Measurements from ENCODE around the gene UPB1.
"Not testable (repeated sequence)": the region's sequence is repeated elsewhere in the genome, so short reads cannot be mapped to it uniquely, and the experiment has no call there.

Gene UPB1

DNA sequence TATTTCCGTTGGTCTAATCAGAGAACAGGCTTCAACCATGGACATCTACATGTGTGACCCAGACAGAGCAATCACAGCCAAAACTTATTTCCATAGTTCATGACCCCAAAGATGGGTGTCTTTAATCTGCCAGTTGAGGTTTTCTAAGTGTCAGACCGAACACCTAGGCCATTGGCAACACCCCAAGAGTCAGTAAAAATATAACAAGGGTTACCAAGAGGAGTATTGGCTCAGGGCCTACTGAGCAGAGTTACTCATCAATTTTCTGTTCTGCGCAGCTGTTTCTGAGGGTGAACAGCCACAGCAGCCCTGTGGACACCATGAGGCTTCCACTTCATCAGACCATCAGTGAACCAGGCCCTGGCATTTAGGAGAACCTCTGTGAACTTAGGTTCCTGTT, 41.0 kb downstream of the UPB1 start:
- no peak for DNase-seq

- DNase-seq, result no peak
Observed at GRCh38 chr22:24540470-24540869, 45.3 kb downstream of the UPB1 start.

GRCh38 chr22:24541681-24542515, 46.8 kb downstream of the UPB1 start:
- DNase-seq, result no peak

DNA sequence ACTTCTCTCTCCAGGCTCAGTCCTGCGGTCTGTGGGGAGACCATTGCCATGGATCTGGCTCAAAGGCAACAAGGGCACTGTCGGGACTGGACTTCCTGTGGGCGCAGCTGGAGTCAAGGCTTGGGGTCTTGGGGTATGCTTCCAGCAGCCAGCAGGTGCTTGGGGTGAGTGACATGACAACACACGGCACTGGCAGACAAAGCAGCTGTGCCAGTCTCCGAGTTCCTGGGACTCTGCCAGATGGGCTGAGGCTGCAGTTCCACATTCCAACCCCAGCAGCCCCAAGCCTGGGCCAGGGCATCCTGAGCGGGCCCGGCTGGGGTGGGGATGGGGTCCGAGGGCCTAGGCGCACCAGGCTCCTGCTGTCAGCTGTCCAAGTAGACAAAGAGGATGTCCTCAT, 47.5 kb downstream of the UPB1 start:
- DNase-seq, result no peak

DNA sequence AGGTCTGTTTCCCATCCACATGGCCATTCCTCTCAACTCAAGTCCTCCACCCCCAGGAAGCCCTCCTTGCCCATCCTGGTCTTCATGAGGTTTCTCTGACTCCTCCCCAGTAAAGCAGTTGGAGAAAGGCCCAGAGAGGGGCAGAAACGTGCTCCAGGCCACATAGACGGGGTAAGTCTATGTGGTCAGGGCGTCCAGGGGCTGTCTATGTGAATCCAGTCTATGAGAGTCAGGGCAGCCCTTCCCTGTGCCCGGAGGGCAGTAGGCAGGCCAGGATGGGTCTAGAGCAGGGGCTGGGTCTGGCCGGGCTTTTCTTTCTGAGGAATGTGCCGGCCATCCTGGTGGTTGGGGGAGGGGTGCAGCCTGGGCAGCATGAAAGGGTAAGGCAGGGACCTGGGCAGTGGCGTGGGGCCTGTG, 48.1 kb downstream of the UPB1 start:
- no peak for DNase-seq

DNA sequence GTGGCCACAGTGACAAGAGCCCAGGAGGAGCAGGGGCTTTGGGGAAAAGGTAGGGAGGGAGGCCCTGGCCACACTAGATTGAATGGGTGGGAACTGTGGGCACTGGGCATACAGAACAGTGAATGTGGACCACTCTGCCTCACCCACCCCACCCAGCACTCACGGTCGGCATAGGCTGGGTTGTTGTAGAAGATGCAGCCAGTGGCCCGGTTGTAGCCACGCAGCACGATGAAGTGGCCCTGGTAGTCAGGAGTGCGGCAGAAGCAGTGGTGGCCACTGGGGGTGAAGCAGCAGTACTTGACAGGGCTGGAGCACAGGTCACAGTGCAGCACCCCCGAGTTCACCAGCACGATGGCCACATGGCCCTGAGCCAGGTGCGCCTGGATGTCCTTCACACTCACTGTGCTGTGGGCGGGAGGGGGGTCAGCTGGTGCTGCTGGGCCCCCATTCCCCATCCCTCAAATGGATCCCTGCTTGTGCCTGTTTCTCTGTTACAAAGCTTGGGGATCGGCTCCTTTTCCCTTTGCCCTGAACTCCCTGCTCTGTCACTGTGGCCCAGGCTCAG, 48.6 kb downstream of the UPB1 start:
- no peak for DNase-seq

- DNase-seq, result no peak
Observed at GRCh38 chr22:24548812-24549211, 53.7 kb downstream of the UPB1 start.

DNA sequence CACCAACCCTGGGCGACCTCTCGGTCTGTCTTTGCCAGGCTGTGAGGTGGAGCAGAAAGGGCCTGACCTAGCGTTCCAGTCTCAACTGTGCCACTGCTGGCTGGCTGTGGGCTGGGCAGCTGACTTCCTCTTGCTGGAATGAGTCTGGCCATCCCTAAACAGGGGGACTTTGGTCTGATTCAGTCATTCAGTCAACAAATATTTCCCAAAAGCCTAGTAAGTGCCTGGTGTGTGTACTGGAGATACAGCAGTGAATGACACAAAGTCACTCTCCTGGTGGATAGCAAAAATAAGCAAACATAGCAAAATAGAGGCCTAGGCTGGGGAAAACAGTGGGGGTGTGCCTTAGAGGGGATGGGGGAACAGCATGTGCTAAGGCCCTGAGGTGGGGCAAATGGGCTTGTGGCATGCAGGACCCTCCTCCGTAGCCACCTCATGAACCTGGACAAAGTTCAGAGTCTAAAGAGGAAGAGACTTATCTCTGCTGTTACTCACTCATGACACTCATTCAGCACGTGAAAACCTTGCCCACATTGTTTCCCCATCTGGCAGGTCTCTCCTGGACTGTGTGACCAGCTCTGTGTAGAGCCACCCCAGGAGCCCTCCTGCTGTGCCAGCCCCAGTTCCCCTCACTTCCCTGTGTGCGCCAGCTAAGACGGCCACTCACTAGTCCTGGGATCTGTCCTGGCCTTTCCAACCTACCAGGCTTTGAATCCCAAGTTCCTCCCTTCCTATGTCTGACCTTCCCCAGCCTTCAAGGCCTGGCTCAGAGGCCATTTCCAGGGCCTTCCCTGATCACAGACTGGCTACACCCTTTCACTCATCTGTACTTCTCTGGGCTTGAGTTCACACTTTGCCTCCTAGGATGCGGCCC, 55.1 kb downstream of the UPB1 start:
- DNase-seq, result no peak

DNA sequence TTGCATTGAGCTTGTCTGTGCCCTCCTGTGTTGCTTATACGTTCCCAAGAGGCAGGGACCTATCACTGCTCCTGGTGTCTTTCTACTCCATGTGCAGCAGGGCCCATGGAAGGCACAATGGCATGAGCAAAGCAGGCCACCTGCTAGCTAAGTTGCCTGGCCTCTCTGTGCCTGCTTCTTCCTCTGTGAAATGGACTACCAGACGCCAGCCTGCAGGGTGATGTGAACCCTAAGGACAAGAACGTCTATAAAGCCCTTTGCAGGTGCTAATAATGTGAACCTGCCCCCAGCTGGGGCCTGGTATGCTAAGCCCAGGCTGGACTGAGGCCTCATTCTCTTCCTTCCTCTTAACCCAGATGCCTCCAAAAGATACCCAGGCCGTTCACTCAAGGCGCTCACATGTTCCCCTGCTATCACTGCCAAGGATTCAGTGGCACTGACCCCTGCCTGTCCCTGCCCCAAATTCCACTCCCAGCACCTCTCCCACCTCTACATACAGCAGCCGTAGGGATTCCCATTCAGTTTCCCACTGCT, 55.8 kb downstream of the UPB1 start:
- DNase-seq, result no peak

GRCh38 chr22:24552503-24553286, 57.6 kb downstream of the UPB1 start:
- DNase-seq, result not testable (repeated sequence)

- no peak for DNase-seq
Observed at GRCh38 chr22:24553597-24554312, 58.6 kb downstream of the UPB1 start.

DNA sequence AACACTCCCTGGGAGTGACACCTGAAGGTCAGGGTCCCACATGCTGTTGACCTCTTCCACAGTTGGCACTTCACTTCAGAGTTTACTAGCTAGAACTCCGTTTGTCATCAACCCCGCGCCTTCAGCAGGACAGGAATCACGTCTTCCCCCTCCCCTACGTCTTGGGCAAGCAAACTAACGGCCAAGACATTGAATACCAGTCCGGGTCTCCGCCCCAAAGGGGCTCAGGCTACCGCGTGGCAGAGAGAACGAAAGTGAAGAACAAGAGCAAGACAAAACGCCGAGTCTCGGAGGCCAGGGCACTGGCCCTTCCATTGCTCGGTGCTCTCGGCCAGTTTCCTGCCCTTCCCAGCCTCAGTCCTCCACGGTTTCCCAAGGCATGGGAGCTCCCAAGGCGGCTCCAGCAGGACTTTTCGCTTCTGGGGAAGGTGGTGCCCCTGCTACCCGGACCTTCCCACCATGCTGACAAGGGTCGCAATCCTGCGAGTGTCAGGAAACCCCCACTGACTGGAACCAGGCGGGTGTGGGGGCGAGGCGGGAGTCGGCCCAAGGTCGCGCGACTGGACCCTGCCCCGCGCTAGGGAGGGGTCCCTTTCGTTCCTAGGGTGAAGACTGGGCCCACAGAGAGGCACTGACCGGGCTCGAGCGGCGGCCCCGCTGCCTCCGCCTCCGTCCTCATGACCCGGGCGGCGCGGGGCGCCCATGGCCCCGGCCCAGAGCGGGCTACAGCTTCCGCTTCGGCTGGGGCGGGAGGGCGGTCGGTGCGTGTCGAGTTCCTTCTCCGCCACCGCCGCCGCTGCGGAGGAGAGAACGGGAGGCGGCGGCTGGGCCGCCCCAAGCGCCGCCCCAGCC, 59.4 kb downstream of the UPB1 start, which contains the start of gene GUCD1:
TSS of gene GUCD1 (minus strand) at position 826 of the 852 bp plus-strand sequence. CDS start at position 679, 147 bp downstream.
- no peak for DNase-seq

DNA sequence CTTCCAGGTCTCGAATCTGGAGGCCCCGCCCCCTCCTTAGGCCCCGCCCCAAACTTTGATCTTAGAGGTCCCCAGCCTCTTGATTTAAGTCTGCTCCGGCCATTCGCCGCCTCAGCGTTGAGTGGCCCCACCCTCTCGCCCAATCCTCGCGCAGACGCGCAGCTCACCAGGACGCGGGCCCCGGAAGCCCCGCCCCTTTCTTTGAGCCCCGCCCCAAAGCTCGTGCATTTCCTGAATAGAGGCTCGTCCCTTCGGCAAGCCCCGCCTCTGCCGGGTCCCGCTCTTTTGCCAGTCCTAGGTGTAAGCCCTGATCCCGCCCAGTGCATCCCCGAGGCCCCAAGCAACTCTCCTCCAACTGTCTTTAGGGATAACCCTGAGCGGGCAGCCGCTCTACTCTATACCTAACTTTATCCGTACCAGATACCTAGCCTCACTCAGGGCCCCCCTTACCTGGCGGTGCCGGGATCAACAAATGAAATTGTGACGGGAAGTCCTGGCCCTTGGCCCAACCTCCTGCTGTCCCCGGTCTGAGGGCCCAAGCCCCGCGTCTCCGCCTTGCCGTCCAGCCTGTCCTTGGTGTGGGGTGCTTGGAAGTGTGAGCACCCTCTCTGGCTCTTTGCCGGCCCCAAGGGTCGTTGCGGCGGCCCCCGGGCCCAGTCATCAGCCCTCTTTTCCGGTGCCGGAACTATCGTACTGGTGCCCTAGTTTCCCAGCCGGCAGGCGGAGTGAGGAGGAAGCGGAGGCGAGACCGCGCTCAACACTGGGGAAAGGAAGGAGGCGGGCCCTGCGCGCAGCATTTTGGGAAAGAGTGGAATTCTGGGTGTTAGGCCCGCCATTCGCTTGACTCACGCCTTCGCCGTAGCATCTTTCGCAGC, 60.3 kb downstream of the UPB1 start, which contains the start of gene SNRPD3:
TSS of gene SNRPD3 (plus strand) at position 835 of the 875 bp plus-strand sequence. CDS start 1,676 bp downstream, outside the sequence.
- DNase-seq, result peak; percentile 99

DNA sequence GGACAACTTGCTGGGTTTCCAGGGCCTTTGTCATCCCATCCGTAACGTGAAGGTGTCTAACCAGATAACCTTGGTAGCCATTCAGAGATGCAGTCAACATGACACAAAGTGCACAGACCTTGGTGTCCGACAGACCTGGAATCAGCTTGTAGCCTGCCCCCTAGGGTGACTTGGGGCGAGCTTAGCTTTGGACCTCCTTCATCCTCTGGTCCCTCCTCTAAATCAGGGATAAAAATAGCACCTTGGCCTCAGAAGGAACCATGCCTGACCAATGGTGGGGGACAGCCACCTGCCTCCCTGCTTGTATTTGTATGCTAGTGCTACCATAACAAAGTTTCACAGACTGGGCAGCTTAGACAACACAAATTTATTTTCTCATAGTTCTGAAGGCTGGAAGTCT, 64.3 kb downstream of the UPB1 start:
- no peak for DNase-seq

DNA sequence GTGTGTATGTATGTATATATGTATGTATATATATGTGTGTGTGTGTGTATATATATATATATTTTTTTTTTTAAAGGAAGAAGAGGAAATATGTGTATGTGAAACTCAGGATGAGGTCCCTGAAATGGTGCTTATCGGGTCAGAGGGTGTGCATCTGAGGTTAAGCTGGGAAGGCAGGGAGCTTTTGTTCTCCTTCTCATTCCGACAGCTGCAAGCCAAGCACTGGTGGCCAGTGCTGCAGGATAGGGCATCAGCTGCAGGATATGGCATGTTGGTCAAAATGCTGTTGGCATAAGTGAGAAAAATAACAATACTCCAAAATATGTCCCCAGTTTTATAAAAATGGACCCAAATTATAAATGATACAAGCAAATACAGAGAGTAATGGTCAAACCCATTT, 68.1 kb downstream of the UPB1 start:
- DNase-seq, result no peak

DNA sequence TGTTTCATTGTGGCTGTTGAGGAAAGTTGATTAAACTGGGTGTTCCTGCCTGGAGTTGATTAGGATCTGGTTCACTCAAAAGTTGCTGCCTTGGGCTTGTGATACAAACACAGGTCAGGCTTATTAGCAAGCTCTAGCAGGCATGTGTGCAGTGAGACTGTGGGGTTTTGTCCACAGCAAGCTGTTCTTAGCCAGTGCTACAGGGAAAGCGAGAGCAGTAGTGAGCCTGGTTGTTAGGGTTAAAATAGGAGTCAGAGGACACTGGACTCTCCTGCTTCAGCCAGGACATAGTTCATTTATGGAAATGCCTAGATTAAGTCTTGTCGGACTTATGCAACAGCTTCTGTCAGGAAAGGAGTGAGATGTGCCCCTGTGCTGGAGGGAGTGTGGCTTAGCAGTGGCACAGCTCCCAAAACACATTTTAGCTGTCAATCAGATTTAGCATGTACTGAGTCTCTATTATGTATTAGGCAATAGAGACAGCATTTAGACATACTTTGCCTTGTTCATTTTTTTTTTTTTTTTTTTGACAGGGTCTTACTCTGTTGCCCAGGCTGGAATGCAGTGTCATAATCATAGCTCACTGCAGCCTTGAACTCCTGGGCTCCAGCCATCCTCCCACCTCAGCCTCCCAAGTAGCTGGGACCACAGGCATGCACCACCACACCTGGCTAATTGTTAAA, 69.4 kb downstream of the UPB1 start:
- no peak for DNase-seq

GRCh38 chr22:24565077-24565476, 69.9 kb downstream of the UPB1 start:
- no peak for DNase-seq

DNA sequence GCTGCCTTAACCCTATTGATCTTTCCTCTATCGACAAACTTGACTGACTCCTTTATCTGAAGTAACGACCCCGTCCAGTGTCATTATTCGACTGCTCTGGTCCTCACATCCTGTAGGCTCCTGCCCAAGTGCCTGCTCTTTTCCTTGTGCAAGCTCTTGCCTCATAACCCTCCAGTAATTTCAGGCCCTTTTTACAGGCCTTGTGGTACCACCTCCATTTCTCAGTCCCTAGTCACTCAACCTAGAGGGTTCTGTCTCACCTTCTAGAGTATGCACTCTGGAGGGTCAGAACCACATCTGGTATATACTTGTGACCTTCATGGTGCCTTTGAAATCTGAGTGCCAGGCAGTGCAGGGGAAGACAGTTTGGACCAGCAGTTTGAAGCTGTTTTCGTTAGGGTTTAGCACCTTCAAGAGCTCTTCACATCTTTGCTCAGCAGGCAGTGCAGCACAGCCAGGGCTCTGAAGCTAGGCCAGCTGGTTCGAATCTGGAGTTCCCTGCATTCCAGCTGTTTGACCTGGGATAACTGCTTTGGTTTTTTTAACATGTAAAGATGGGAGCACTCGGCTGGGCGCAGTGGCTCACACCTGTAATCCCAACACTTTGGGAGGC, 71.9 kb downstream of the UPB1 start:
- DNase-seq, result no peak
